Type B pancreatic cell (in vitro differentiated cells): ENCODE results near the gene SLC6A7. TPM values are rescaled to one million over a fixed set of nuclear protein-coding genes. Genes with fewer than 3 reads are reported as not detected.
A peak's percentile ranks its signal among the peaks of the same experiment; 100 is the strongest.

Experiments
- DNase-seq: peaks from one replicate; pipeline ENCODE4 v3.0.0; 2021; ENCODE audit warnings: mixed read lengths; ENCODE audit not compliant: unreplicated experiment; ENCODE audit errors: extremely low spot score
- H3K27ac Mint-ChIP-seq: 2 replicates; pipeline ENCODE4 v1.8.0; 2021; ENCODE audit warnings: mild to moderate bottlenecking, mixed read lengths
- H3K27me3 Mint-ChIP-seq: 2 replicates; pipeline ENCODE4 v1.8.0; 2021; ENCODE audit warnings: mixed read lengths
- H3K36me3 Mint-ChIP-seq: 2 replicates; pipeline ENCODE4 v1.8.0; 2021; ENCODE audit warnings: mixed read lengths
- H3K4me1 Mint-ChIP-seq: one replicate; pipeline ENCODE4 v1.8.0; 2021; ENCODE audit warnings: mixed read lengths; ENCODE audit not compliant: unreplicated experiment
- H3K4me3 Mint-ChIP-seq: 2 replicates; pipeline ENCODE4 v1.8.0; 2021; ENCODE audit warnings: mild to moderate bottlenecking, mixed read lengths
- H3K9me3 Mint-ChIP-seq: 2 replicates; pipeline ENCODE4 v1.8.0; 2021; ENCODE audit warnings: mixed read lengths
- total RNA-seq: library from RNA; stranded (reverse); gene quantifications from 2 replicates; pipeline ENCODE4 v1.2.1, GENCODE V29; 2021; ENCODE audit warnings: low replicate concordance
- TF ChIP-seq, protein P1 (sequence below): fragments of 200-600 bp; sonication (generic); conservative IDR thresholded peaks from 2 replicates; pipeline ENCODE4 v1.5.0; 2021; ENCODE audit warnings: antibody characterized with exemption, mild to moderate bottlenecking

Gene SLC6A7
- total RNA-seq, 1 donor from 2014 or later: 0.10 TPM

DNA sequence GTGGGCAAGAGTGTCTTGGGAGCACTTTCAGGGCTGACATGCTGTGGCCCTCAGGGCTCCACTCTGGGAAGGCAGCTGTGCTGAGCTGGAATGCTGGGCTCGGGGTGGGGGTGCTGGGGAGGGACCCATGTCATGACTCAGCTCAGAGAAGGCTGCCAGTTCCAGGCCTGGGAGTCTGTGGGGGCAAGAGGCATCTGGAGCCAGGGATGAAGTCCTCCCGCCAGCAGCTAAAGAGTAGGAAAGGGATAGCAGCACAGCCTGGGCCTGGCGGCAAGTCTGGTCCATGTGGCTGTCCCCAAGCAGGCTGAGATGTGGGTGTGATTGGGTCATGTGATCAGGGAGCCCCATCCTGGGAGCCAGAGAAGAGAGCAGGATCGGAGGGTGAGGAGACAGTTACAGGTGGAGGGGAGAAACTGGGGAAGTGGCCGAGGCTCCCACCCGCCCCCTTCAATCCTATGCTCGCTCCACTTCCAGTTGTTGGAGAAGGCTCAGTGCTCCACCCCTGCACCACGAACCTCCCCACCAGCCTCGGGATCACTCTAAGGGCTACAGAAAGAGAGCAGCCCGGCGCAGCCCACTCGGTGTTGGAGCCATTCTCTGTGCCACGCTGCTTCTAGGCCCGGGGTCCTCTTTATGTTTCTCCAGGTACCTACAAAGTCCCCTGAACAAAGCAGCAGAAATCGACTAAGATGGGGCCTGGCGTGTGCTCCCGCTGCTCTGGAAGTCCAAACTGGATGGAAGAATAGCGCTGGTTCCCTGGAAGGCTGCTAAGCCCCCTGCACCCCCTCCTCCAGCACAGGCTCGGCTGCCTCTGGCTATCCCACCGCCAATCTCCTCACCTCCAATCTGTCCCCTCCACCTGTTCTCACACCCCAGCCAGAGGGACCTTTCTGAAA lies 46.3 kb upstream of the SLC6A7 start:
- H3K4me3 Mint-ChIP-seq: peak overlapping the region; percentile 39

DNA sequence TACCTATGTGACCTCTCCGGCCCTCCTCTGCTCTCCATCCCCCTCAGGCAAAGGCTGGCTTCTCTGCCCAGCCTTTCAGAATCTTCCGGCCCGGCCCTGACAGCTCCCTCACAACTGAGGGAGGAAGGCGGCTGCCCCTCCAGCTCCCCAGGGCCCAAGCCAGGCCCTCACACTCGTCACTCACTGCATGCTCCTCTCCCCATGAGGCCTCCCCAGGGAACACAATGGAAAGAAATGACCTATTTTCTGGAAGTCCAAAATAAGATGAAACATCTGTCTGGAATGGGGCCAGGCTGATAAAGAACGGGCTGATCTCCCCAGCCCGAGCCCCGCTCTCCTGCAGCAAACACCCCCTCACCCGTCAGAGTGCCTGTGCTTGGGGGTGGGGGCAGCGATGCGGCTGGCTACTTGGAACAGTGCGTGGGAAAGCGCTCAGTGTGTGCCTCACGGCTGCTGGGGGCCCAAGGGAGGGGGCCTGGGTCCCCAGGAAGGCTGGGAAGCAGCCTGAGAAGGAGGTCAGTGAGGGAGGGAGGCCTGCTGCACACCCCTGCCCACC lies 45.5 kb upstream of the SLC6A7 start:
- H3K27me3 Mint-ChIP-seq: no peaks in the 10 kb centered on the region
- H3K27ac Mint-ChIP-seq: peak overlapping the region; percentile 29
- no peaks in the 10 kb centered on the region for H3K9me3 Mint-ChIP-seq
- no peak for DNase-seq
- peaks cover 70% of the 10 kb centered on the region for H3K4me1 Mint-ChIP-seq
- peak overlapping the region; percentile 39 for H3K4me3 Mint-ChIP-seq
- peaks cover 3% of the 10 kb centered on the region for H3K36me3 Mint-ChIP-seq
- TF ChIP-seq, protein P1, sequence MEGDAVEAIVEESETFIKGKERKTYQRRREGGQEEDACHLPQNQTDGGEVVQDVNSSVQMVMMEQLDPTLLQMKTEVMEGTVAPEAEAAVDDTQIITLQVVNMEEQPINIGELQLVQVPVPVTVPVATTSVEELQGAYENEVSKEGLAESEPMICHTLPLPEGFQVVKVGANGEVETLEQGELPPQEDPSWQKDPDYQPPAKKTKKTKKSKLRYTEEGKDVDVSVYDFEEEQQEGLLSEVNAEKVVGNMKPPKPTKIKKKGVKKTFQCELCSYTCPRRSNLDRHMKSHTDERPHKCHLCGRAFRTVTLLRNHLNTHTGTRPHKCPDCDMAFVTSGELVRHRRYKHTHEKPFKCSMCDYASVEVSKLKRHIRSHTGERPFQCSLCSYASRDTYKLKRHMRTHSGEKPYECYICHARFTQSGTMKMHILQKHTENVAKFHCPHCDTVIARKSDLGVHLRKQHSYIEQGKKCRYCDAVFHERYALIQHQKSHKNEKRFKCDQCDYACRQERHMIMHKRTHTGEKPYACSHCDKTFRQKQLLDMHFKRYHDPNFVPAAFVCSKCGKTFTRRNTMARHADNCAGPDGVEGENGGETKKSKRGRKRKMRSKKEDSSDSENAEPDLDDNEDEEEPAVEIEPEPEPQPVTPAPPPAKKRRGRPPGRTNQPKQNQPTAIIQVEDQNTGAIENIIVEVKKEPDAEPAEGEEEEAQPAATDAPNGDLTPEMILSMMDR: no peak

More for the DNA sequence above, 46.3 kb upstream of the SLC6A7 start:
- no peak for DNase-seq
- peak overlapping the region; percentile 80 for H3K27ac Mint-ChIP-seq
- peaks cover 73% of the 10 kb centered on the region for H3K4me1 Mint-ChIP-seq
- no peaks in the 10 kb centered on the region for H3K9me3 Mint-ChIP-seq
- no peaks in the 10 kb centered on the region for H3K27me3 Mint-ChIP-seq
- H3K36me3 Mint-ChIP-seq: peaks cover 3% of the 10 kb centered on the region
- TF ChIP-seq, protein P1: no peak

DNA sequence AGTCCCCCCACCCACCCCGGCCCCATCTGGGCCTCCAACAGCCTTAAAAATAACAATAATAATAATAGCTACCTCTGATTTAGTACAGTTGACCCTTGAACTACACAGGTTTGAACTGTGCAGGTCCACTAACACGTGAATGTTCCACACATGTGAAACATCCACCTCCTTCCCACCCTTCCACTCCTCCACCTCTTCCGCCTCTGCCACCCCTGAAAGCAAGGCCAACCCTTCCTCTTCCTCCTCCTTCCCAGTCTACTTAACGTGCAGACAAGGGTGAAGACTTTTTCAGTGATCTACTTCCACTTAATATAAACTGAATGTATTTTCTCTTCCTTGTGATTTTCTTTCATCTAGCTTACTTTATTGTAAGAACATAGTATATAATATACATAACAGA lies 45.0 kb upstream of the SLC6A7 start:
- peak overlapping the region; percentile 28 for H3K27ac Mint-ChIP-seq
- H3K9me3 Mint-ChIP-seq: no peaks in the 10 kb centered on the region
- no peak for DNase-seq
- no peaks in the 10 kb centered on the region for H3K27me3 Mint-ChIP-seq
- TF ChIP-seq, protein P1: no peak
- H3K4me3 Mint-ChIP-seq: peak overlapping the region; percentile 47
- H3K4me1 Mint-ChIP-seq: peaks cover 67% of the 10 kb centered on the region
- peaks cover 3% of the 10 kb centered on the region for H3K36me3 Mint-ChIP-seq

DNA sequence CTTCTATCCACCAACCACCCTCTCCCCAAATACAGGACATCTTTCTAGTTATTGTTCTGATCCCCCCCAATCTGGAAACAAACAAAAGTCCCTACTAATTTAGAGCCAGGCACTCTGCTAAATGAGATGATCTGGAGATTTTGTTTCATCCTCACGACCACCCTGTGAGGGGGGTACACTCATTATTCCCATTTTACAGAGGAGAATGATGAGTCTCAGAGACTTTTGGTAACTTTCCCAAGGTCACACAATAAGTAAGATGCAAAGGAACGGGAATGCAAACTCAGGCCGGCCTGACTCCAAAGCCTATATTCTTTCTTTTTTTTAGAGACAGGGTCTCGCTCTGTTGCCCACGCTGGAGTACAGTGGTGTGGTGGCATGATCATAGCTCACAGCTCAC lies 43.6 kb upstream of the SLC6A7 start:
- Mint-ChIP-seq H3K4me1 (peaks cover 60% of the 10 kb centered on the region), H3K9me3 (no peaks in the 10 kb centered on the region), H3K27me3 (no peaks in the 10 kb centered on the region), H3K36me3 (peaks cover 3% of the 10 kb centered on the region), H3K27ac (no peak overlapping the region), H3K4me3 (no peak overlapping the region)
- DNase-seq: no peak
- TF ChIP-seq, protein P1: no peak

DNA sequence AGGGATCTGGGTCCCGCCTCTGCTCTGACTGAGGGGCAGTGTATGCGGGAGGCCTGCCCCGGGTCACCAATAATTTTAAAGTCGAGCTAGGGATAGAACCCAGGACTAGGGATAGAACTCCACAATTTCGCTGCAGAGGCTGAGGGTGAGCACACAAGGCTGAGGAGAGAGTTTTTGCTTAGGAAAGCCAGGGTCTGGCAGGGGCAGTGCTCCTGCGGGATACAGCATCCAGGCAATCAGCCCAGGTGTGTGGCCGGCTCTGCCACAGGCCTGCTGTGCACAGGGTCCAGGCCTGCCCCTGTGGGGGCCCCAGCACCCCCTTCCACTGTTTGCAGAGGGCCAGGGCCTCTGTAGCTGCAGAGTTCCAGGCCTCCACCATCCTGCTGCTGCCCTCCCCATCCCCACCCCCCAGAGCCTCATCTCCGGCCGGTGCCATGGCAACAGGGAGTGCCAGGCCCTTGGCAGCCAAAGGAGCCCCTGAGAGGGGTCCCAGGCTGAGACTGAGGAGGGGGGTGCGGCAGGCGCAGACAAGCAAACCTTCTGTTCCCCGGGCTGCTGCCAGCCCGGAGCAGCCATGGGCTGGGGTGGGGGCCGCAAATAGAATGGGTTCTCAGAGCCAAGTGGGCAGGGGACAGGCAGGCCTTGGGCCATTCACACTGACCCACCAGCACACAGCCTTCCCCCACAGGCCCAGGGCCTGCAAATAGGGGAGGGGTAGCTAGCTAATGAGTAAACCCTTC lies 42.8 kb upstream of the SLC6A7 start:
- Mint-ChIP-seq H3K4me1 (peaks cover 53% of the 10 kb centered on the region), H3K27ac (no peak overlapping the region)

More for the DNA sequence above, 42.8 kb upstream of the SLC6A7 start:
- TF ChIP-seq, protein P1: no peak
- peaks cover 3% of the 10 kb centered on the region for H3K36me3 Mint-ChIP-seq
- H3K4me3 Mint-ChIP-seq: no peak overlapping the region
- H3K9me3 Mint-ChIP-seq: no peaks in the 10 kb centered on the region
- no peaks in the 10 kb centered on the region for H3K27me3 Mint-ChIP-seq
- no peak for DNase-seq
